CD4-positive, alpha-beta T cell treated with Interleukin-21 for 1 hour (primary cell): ENCODE results near the gene TNIP1.

Source experiments
- DNase-seq: peaks from one replicate; pipeline ENCODE4 v3.0.0-alpha.2; 2020

The TNIP1 gene

GRCh38 chr5:151020304-151021110 lies 60.3 kb downstream of the TNIP1 start, which contains the start of gene GPX3:
Gene GPX3, plus strand, starts transcription at chr5:151020591. Its CDS starts 64 bp downstream, at chr5:151020655.
- peak; percentile 34 for DNase-seq

GRCh38 chr5:151019331-151019730 lies 61.5 kb downstream of the TNIP1 start:
- no peak for DNase-seq

GRCh38 chr5:151018846-151019245 lies 62.0 kb downstream of the TNIP1 start:
- no peak for DNase-seq

- DNase-seq, result no peak
These were observed 62.9 kb downstream of the TNIP1 start for GRCh38 chr5:151017897-151018296.

GRCh38 chr5:151016700-151017099 lies 64.1 kb downstream of the TNIP1 start:
- peak; percentile 7 for DNase-seq

- DNase-seq, result no peak
These were observed 64.8 kb downstream of the TNIP1 start for GRCh38 chr5:151015974-151016587.

- DNase-seq, result no peak
These were observed 66.0 kb downstream of the TNIP1 start for GRCh38 chr5:151014680-151015343.

GRCh38 chr5:151012862-151013261 lies 68.0 kb downstream of the TNIP1 start:
- DNase-seq, result no peak

GRCh38 chr5:151008906-151009305 lies 71.9 kb downstream of the TNIP1 start:
- no peak for DNase-seq

- no peak for DNase-seq
These were observed 72.7 kb downstream of the TNIP1 start for GRCh38 chr5:151008210-151008491.

- no peak for DNase-seq
These were observed 73.2 kb downstream of the TNIP1 start for GRCh38 chr5:151007430-151008209.

- no peak for DNase-seq
These were observed 74.0 kb downstream of the TNIP1 start for GRCh38 chr5:151006704-151007334.

GRCh38 chr5:151005950-151006576 lies 74.8 kb downstream of the TNIP1 start:
- no peak for DNase-seq

- DNase-seq, result no peak
These were observed 75.5 kb downstream of the TNIP1 start for GRCh38 chr5:151005187-151005949.

GRCh38 chr5:151004499-151004898 lies 76.3 kb downstream of the TNIP1 start:
- DNase-seq, result no peak

GRCh38 chr5:151003503-151003860 lies 77.4 kb downstream of the TNIP1 start:
- DNase-seq, result no peak

GRCh38 chr5:151002681-151003502 lies 77.9 kb downstream of the TNIP1 start:
- no peak for DNase-seq

GRCh38 chr5:151002250-151002649 lies 78.6 kb downstream of the TNIP1 start:
- no peak for DNase-seq

GRCh38 chr5:151001436-151001835 lies 79.4 kb downstream of the TNIP1 start:
- no peak for DNase-seq

- no peak for DNase-seq
These were observed 81.0 kb downstream of the TNIP1 start for GRCh38 chr5:150999704-151000442.
